ENCODE results near the gene HLA-DPA1.
"Not testable (repeated sequence)": the region's sequence is repeated elsewhere in the genome, so short reads cannot be mapped to it uniquely, and the experiment has no call there.

HLA-DPA1 gene

GRCh38 chr6:33088258-33088930 is 14.9 kb upstream of the HLA-DPA1 start:
- no peak for DNase-seq

GRCh38 chr6:33085627-33086026 is 12.2 kb upstream of the HLA-DPA1 start:
- DNase-seq = no peak

- peak; percentile 75 for DNase-seq
These were observed 9.3 kb upstream of the HLA-DPA1 start for GRCh38 chr6:33082702-33083101.

DNA sequence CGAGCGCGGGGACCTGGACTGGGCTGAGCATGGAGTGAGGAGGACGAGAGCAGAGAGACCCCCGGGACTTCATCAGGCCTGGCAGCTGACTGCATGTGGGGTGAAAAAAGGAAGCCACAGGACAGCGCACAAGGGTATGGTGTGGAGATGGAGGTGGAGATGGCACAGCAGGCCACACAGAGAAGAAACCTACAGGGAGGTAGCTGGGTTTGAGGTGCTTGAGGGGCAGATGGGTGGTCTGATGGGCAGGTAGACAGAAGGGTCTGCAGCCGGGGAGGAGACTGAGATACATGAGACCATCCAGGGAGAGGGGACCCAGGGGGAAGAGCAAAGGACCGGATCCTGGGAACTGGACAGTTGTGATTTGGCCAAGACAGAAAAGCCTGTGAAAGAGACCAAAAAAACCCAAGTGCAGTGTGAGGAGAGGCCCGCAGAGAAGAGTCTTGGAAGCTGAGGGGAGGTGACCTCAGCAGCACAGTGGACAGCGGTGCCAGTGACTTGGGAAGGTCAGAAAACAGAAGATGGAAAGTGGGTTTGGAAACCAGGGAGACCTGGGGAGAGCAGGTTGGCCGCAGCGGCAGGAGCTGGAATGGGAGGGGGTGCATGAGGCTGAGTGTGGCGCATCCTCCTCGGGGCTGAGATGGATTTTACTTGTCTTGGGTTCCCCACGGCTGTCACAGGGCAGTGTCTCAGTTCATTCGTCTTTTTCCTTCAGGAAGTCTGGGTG is 7.8 kb upstream of the HLA-DPA1 start:
- DNase-seq = no peak

GRCh38 chr6:33080127-33081089 is 7.0 kb upstream of the HLA-DPA1 start:
- DNase-seq = no peak

- DNase-seq = no peak
These were observed 6.1 kb upstream of the HLA-DPA1 start for GRCh38 chr6:33079580-33079979.

DNA sequence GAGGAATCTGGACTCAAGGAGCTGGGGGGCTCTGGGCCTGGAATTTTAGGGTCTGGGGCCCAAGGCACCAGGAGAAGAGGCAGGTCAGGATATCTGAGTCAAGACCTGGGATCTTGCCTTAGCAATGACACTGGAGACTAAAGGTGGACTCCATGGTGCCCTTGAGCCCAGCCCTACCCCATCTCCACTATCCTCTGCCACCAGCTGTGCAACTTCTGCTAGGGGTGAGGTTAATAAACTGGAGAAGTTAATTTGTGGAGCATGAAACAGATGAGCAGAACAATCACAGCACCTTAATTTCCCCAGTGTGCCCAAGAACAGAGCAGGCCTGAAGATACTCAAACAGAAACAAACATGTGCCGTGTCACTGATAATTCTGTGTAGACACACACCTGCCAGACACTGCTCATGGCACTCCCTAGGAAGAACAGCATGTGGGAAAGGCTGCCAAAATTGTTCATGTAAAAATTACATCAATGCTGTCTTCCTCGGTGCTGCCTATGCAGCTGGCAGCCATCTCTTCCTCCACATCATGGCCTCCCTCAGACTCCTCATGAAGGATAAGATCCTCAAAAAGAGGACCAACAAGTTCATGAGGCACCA is 5.6 kb upstream of the HLA-DPA1 start:
- DNase-seq = no peak

- no peak for DNase-seq
These were observed 5.0 kb upstream of the HLA-DPA1 start for GRCh38 chr6:33078442-33078841.

- no peak for DNase-seq
These were observed 4.5 kb upstream of the HLA-DPA1 start for GRCh38 chr6:33077908-33078307.

GRCh38 chr6:33076406-33076934 is 3.0 kb upstream of the HLA-DPA1 start:
- no peak for DNase-seq

GRCh38 chr6:33075568-33076405 is 2.3 kb upstream of the HLA-DPA1 start, which contains the start of gene HLA-DPB1:
HLA-DPB1 (plus strand) TSS chr6:33075990; CDS start chr6:33076042, 52 bp downstream.
- peak; percentile 26 for DNase-seq

DNA sequence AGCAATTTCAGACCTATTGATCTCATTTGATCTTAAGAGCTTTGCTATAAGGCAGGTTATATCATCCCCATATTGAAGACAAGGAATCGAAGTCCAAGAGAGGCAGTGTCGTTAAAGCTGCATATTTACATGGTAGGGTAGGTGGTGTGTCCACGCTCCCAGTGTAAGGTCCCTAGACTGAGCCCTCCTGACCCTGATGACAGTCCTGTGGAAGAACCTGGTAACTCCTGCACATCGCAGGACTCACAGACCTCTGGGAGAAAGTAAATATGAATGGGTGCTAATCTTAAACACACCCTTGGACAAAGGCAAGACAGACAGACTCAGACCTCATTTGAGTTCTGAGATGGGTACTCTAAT is 1.7 kb upstream of the HLA-DPA1 start:
- DNase-seq = no peak

- no peak for DNase-seq
These were observed 845 bp downstream of the HLA-DPA1 start for GRCh38 chr6:33072508-33073100.

DNA sequence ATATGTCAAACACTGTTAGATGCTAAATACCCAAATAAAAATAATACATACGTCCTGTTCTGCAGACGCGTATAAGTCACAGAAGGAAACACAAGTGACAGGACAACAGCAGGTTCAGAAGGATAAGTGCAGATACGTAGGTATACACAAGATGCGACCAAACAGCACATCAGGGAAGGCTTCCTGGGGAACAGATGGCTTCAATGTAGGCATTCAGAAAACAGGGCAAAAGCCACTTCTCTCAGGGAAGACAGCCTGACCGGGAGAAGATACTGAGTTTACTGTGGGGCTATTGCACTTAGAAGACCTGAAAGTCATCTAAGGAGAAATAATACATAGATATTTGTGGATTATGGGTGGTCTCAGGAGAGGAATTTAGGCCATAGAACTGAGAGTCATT is 1.9 kb downstream of the HLA-DPA1 start:
- DNase-seq = no peak

- no peak for DNase-seq
These were observed 2.5 kb downstream of the HLA-DPA1 start for GRCh38 chr6:33070909-33071308.

- no peak for DNase-seq
These were observed 4.3 kb downstream of the HLA-DPA1 start for GRCh38 chr6:33069021-33069738.

GRCh38 chr6:33066917-33067521 is 6.4 kb downstream of the HLA-DPA1 start:
- DNase-seq = no peak

- DNase-seq = no peak
These were observed 8.1 kb downstream of the HLA-DPA1 start for GRCh38 chr6:33065312-33065711.

DNA sequence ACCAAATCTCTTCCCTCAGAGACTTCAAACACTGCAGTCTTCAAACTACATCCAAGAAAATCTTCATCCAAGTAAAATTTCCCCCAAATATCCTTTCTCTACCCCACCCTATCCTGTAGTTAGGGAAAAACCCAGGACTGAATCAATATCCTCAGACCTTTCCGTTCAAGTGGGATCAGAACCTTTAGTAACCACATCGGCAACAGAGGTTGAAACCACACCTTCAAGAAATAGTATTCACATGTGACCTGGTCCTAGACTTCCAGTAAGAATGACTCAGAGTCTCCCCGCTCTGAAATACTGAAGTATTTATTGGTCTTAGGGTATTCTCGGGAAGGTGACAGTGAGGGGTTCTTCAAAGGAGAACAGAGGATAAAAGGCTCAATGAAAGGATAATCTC is 8.7 kb downstream of the HLA-DPA1 start:
- no peak for DNase-seq

DNA sequence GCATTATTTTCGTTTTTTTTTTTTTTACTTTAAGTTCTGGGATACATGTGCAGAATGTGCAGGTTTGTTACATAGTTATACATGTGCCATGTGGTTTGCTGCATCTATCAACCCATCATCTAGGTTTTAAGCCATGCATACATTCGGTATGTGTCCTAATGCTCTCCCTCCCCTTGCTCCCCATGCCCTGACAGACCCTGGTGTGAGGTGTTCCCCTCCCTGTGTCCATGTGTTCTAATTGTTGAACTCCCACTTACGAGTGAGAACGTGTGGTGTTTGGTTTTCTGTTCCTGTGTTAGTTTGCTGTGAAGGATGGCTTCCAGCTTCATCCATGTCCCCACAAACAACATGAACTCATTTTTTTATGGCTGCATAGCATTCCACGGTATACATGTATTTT is 10.0 kb downstream of the HLA-DPA1 start:
- DNase-seq = not testable (repeated sequence)

All from RPMI8226 (cell line).